Measurements from ENCODE around the gene SEMA4D.
"Not testable (repeated sequence)": the region's sequence is repeated elsewhere in the genome, so short reads cannot be mapped to it uniquely, and the experiment has no call there.

SEMA4D gene

DNA sequence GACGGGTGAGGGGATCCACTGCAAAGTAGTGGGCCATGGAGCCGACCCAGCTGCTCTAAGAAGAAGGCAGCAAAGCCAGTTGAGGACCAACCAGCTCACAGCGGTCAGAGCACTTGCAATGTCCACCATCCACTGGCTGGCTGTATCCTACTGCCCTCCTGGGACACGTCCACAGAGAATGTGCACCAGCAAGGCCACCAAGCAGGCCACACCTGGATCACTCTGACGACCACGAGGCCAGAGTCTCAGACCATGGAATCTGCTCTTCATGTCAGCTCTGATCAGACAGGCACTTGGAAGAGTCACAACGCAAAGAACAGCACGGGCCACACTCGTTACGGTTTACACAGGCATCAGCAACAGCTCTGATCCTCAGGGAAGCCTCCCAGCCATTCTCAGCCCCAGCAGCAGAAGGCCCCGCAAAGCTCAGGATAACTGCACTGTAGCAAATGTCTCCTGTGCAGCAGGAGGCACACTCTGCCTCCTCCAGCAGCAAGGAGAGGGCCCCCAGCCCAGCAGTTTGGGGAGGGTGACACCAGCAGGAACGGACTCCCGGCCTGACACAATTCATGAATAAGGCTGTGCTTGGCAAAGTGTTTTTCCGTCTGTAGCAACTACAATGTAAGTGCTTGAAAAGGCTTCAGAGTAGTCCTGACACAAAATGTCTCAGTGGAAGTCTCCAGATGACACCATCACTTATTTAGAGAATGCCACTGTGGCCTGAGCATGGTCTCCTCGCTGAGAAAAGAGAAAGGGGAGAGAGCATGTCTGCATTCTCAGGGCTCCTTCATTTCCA is 15.7 kb downstream of the SEMA4D start:
- no peak for TF ChIP-seq CTCF (IDR thresholded peaks at IDR 0.05; ENCODE audit: borderline replicate concordance, control extremely low read depth, extremely low read depth, insufficient read depth, missing control alignments)
- DNase-seq (ENCODE audit: low spot score) = no peak
- in situ Hi-C loops (cut with MboI; ENCODE audit: low sequenced_read_pairs, unreplicated experiment) = no loop called here

DNA sequence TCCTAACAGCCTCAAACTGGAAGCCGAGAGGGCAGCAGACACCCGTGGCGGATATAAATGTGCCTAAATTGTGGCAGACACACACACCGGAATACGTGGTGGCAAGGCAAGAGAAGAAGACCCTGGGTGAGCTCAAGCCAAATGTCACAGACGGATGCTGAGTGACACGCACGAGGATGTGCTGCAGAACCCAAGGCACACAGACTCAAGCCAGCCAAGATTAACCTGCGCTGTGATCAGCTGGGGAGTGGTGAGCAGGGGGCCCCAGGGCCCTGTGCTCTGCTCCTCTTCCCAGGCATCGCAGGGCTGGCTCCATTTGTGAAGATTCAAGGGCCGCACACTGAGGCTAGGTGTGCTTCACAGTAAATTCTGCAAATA is 16.4 kb downstream of the SEMA4D start:
- no peak for DNase-seq (ENCODE audit: low spot score)
- in situ Hi-C loops (cut with MboI; ENCODE audit: low sequenced_read_pairs, unreplicated experiment) = no loop called here
- no peak for TF ChIP-seq CTCF (IDR thresholded peaks at IDR 0.05; ENCODE audit: borderline replicate concordance, control extremely low read depth, extremely low read depth, insufficient read depth, missing control alignments)

DNA sequence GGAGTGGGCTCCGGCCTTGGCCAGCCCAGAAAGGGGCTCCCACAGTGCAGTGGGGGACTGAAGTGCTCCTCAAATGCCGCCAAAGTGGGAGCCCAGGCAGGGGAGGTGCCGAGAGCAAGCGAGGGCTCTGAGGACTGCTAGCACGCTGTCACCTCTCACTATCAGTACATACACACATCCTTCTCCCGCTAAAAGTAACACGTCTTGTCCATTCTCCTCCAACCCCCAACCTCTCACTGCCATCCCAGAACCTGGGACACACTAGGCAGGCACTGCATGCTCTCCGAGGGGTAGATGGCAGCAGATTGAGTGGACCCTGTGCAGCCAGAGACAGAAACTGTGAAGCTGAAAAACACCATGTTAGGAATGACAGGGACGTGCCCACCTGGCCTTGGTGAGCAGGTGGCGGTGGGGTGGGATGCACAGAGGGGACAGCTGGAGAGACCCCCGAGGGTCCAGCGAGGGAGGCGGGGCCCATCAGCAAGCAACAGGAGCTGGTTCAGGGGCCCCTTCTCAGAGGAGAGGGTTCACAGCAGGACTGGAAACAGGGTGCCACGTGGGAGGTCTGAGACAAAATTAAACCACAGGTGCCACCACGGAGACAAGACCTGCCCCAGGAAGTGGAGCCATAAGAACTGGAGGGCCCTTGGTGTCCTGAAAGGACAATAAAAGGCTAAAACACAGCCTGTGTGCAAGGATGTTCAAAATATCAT is 16.9 kb downstream of the SEMA4D start:
- no peak for DNase-seq (ENCODE audit: low spot score)
- TF ChIP-seq CTCF (IDR thresholded peaks at IDR 0.05; ENCODE audit: borderline replicate concordance, control extremely low read depth, extremely low read depth, insufficient read depth, missing control alignments) = no peak

GRCh38 chr9:89480372-89480771 is 17.5 kb downstream of the SEMA4D start:
- in situ Hi-C loops (cut with MboI; ENCODE audit: low sequenced_read_pairs, unreplicated experiment); DNase-seq (ENCODE audit: low spot score): not testable (repeated sequence)

More for the DNA sequence above, 16.9 kb downstream of the SEMA4D start:
- in situ Hi-C loops (cut with MboI; ENCODE audit: low sequenced_read_pairs, unreplicated experiment) = no loop called here

GRCh38 chr9:89479669-89480011 is 18.3 kb downstream of the SEMA4D start:
- DNase-seq (ENCODE audit: low spot score); in situ Hi-C loops (cut with MboI; ENCODE audit: low sequenced_read_pairs, unreplicated experiment): not testable (repeated sequence)

- DNase-seq (ENCODE audit: low spot score) = peak; percentile 26
- in situ Hi-C loops (cut with MboI; ENCODE audit: low sequenced_read_pairs, unreplicated experiment) = no loop called here
- no peak for TF ChIP-seq CTCF (IDR thresholded peaks at IDR 0.05; ENCODE audit: borderline replicate concordance, control extremely low read depth, extremely low read depth, insufficient read depth, missing control alignments)
These were observed 18.9 kb downstream of the SEMA4D start for GRCh38 chr9:89478821-89479668.

GRCh38 chr9:89477811-89478630 is 19.9 kb downstream of the SEMA4D start:
- TF ChIP-seq CTCF (IDR thresholded peaks at IDR 0.05; ENCODE audit: borderline replicate concordance, control extremely low read depth, extremely low read depth, insufficient read depth, missing control alignments) = no peak
- in situ Hi-C loops (cut with MboI; ENCODE audit: low sequenced_read_pairs, unreplicated experiment) = no loop called here
- DNase-seq (ENCODE audit: low spot score) = no peak
